SHP77 treated with DMSO at 0.1 percent for 48 hours (cell line): ENCODE measurements around the gene MND1.
"Not testable (repeated sequence)": the region's sequence is repeated elsewhere in the genome, so short reads cannot be mapped to it uniquely, and the experiment has no call there.

Experiments used
- DNase-seq: peaks from one replicate; lab custom pipeline; 2025; lab: John Stamatoyannopoulos, UW

Gene MND1

GRCh38 chr4:153440475-153440874, 96.0 kb downstream of the MND1 start:
- DNase-seq: no peak

- no peak for DNase-seq
Observed at GRCh38 chr4:153447175-153447905, 102.9 kb downstream of the MND1 start.

- no peak for DNase-seq
Observed at GRCh38 chr4:153448003-153448731, 103.7 kb downstream of the MND1 start.

GRCh38 chr4:153449338-153449737, 104.8 kb downstream of the MND1 start:
- DNase-seq: no peak

- no peak for DNase-seq
Observed at GRCh38 chr4:153450544-153450917, 106.0 kb downstream of the MND1 start.

GRCh38 chr4:153451145-153451544, 106.7 kb downstream of the MND1 start:
- not testable (repeated sequence) for DNase-seq

- DNase-seq: no peak
Observed at GRCh38 chr4:153451911-153452657, 107.6 kb downstream of the MND1 start.

- no peak for DNase-seq
Observed at GRCh38 chr4:153452658-153453378, 108.3 kb downstream of the MND1 start.

GRCh38 chr4:153453402-153453801, 108.9 kb downstream of the MND1 start:
- no peak for DNase-seq

GRCh38 chr4:153458969-153459368, 114.5 kb downstream of the MND1 start:
- DNase-seq: no peak

- not testable (repeated sequence) for DNase-seq
Observed at GRCh38 chr4:153461549-153461948, 117.1 kb downstream of the MND1 start.

- no peak for DNase-seq
Observed at GRCh38 chr4:153464068-153464467, 119.6 kb downstream of the MND1 start.
